Neural cell (in vitro differentiated cells): ENCODE measurements around the gene CDCP1. TPM values are rescaled to one million over a fixed set of nuclear protein-coding genes. Genes with fewer than 3 reads are reported as not detected.

Experiments
- H2AFZ ChIP-seq: fragments of 200-600, 300-800 bp; sonication (generic), shearing (Covaris generic); 2 replicates; pipeline ENCODE4 v1.6.0; 2014; ENCODE audit warnings: low read depth, mild to moderate bottlenecking, antibody characterized with exemption, low read length, moderate library complexity
- H3F3A ChIP-seq: fragments of 200-600 bp; shearing (Covaris generic); 2 replicates; pipeline ENCODE4 v1.6.1; 2016; ENCODE audit warnings: mild to moderate bottlenecking, moderate library complexity, mixed read lengths, antibody characterized with exemption, low read length; ENCODE audit not compliant: insufficient read depth, poor library complexity, severe bottlenecking
- H3K27ac ChIP-seq: fragments of 200-600, 300-800 bp; sonication (generic), shearing (Covaris generic); 2 replicates; pipeline ENCODE4 v1.5.1; 2014; ENCODE audit warnings: mild to moderate bottlenecking, low read length, moderate library complexity
- H3K27me3 ChIP-seq: fragments of 300-800, 200-600 bp; sonication (generic), shearing (Covaris generic); 2 replicates; pipeline ENCODE4 v1.6.0; 2014; ENCODE audit warnings: mild to moderate bottlenecking, low read depth, low read length, moderate library complexity; ENCODE audit not compliant: insufficient read depth
- H3K36me3 ChIP-seq: fragments of 300-800, 200-600 bp; sonication (generic), shearing (Covaris generic); 2 replicates; pipeline ENCODE4 v1.5.1; 2014; ENCODE audit warnings: mild to moderate bottlenecking, antibody characterized with exemption, low read length, moderate library complexity; ENCODE audit not compliant: insufficient read depth
- H3K4me2 ChIP-seq: fragments of 300-800, 200-600 bp; sonication (generic), shearing (Covaris generic); 2 replicates; pipeline ENCODE4 v1.6.0; 2014; ENCODE audit warnings: mild to moderate bottlenecking, low read length
- H3K4me3 ChIP-seq: fragments of 300-800, 200-600 bp; sonication (generic), shearing (Covaris generic); 2 replicates; pipeline ENCODE4 v1.5.1; 2014; ENCODE audit warnings: mild to moderate bottlenecking, low read length, moderate library complexity
- H3K79me2 ChIP-seq: fragments of 200-600 bp; shearing (Covaris generic); replicated peaks from 2 replicates; pipeline ENCODE4 v1.6.0; 2014; ENCODE audit warnings: mild to moderate bottlenecking, low read length, moderate library complexity; ENCODE audit not compliant: insufficient read depth
- H3K9ac ChIP-seq: fragments of 300-800, 200-600 bp; sonication (generic), shearing (Covaris generic); 2 replicates; pipeline ENCODE4 v1.6.1; 2016; ENCODE audit warnings: mild to moderate bottlenecking, low read length, mixed read lengths
- H3K9me2 ChIP-seq: fragments of 200-600 bp; shearing (Covaris generic); 2 replicates; pipeline ENCODE4 v1.6.1; 2016; ENCODE audit warnings: mild to moderate bottlenecking, low read length, mixed read lengths; ENCODE audit not compliant: insufficient read depth
- H3K9me3 ChIP-seq: fragments of 200-600, 300-800 bp; sonication (generic), shearing (Covaris generic); 2 replicates; pipeline ENCODE4 v1.6.1; 2016; ENCODE audit warnings: mild to moderate bottlenecking, mixed run types, low read length, moderate library complexity, mixed read lengths
- H4K20me1 ChIP-seq: fragments of 200-600 bp; shearing (Covaris generic); 2 replicates; pipeline ENCODE4 v1.6.1; 2016; ENCODE audit warnings: mild to moderate bottlenecking, mixed run types; ENCODE audit not compliant: insufficient read depth
- CTCF ChIP-seq: fragments of 450-650 bp; IDR thresholded peaks from 2 replicates; pipeline ENCODE4 v1.5.1; 2014; ENCODE audit warnings: antibody characterized with exemption, mild to moderate bottlenecking, moderate library complexity; ENCODE audit not compliant: poor library complexity, severe bottlenecking
- EP300 ChIP-seq: fragments of 450-650 bp; conservative IDR thresholded peaks from 2 replicates; pipeline ENCODE4 v1.6.1; 2014; ENCODE audit warnings: antibody characterized with exemption, mild to moderate bottlenecking, moderate library complexity; ENCODE audit not compliant: poor library complexity, severe bottlenecking
- EZH2 ChIP-seq: fragments of 200-600, 300-800 bp; shearing (Covaris generic), sonication (generic); IDR thresholded peaks from 2 replicates; pipeline ENCODE4 v1.6.1; 2014; ENCODE audit warnings: antibody characterized with exemption, low read length, borderline replicate concordance, mild to moderate bottlenecking; ENCODE audit not compliant: insufficient read depth, poor library complexity, severe bottlenecking
- MXI1 ChIP-seq: fragments of 450-650 bp; conservative IDR thresholded peaks from 2 replicates; pipeline ENCODE4 v1.6.1; 2014; ENCODE audit warnings: antibody characterized with exemption, mild to moderate bottlenecking; ENCODE audit not compliant: poor library complexity, severe bottlenecking
- POLR2AphosphoS5 ChIP-seq: IDR thresholded peaks from 2 replicates; pipeline ENCODE4 v1.6.1; 2012
- RAD21 ChIP-seq: fragments of 450-650 bp; conservative IDR thresholded peaks from 2 replicates; pipeline ENCODE4 v1.6.1; 2014; ENCODE audit warnings: antibody characterized with exemption, mild to moderate bottlenecking, moderate library complexity
- REST ChIP-seq: IDR thresholded peaks from 2 replicates; pipeline ENCODE4 v1.6.1; 2012; ENCODE audit warnings: borderline replicate concordance
- SMC3 ChIP-seq: fragments of 450-650 bp; conservative IDR thresholded peaks from 2 replicates; pipeline ENCODE4 v1.6.1; 2014; ENCODE audit warnings: antibody characterized with exemption, mild to moderate bottlenecking, moderate library complexity; ENCODE audit not compliant: poor library complexity
- TAF1 ChIP-seq: IDR thresholded peaks from 2 replicates; pipeline ENCODE4 v1.6.1; 2012; ENCODE audit warnings: low read depth
- polyA plus RNA-seq: library from polyadenylated mRNA; depleted of rRNA; stranded (reverse); fragments of >200 nt; gene quantifications from 2 replicates; pipeline ENCODE4 v1.2.3, GENCODE V29; 2014

CDCP1 gene
- polyA plus RNA-seq, 1 donor from 2014 or later: not detected

GRCh38 chr3:45178183-45179023 lies 32.2 kb upstream of the CDCP1 start:
- H3K4me3 ChIP-seq: no peak overlapping the region
- H3F3A ChIP-seq: no peaks in the 10 kb centered on the region
- H3K9ac ChIP-seq: no peak overlapping the region
- H3K4me2 ChIP-seq: no peak overlapping the region
- H3K79me2 ChIP-seq: no peaks in the 10 kb centered on the region
- no peak overlapping the region for H2AFZ ChIP-seq
- no peaks in the 10 kb centered on the region for H3K9me2 ChIP-seq
- H3K27ac ChIP-seq: no peak overlapping the region
- H3K27me3 ChIP-seq: no peaks in the 10 kb centered on the region
- no peaks in the 10 kb centered on the region for H3K9me3 ChIP-seq
- no peaks in the 10 kb centered on the region for H3K36me3 ChIP-seq
- TF ChIP-seq SMC3 (no peak), EP300 (no peak), EZH2 (no peak), CTCF (no peak), RAD21 (no peak), TAF1 (no peak), MXI1 (no peak), POLR2AphosphoS5 (no peak), REST (no peak)
- no peaks in the 10 kb centered on the region for H4K20me1 ChIP-seq

- no peaks in the 10 kb centered on the region for H3K79me2 ChIP-seq
- no peak overlapping the region for H3K4me3 ChIP-seq
- H3K9me3 ChIP-seq: no peaks in the 10 kb centered on the region
- H3K4me2 ChIP-seq: no peak overlapping the region
- TF ChIP-seq SMC3 (no peak), POLR2AphosphoS5 (no peak)
- H2AFZ ChIP-seq: no peak overlapping the region
- H3K9ac ChIP-seq: no peak overlapping the region
- H3K9me2 ChIP-seq: no peaks in the 10 kb centered on the region
- no peaks in the 10 kb centered on the region for H3K36me3 ChIP-seq
- H3K27me3 ChIP-seq: no peaks in the 10 kb centered on the region
- H4K20me1 ChIP-seq: no peaks in the 10 kb centered on the region
- H3K27ac ChIP-seq: no peak overlapping the region
- H3F3A ChIP-seq: no peaks in the 10 kb centered on the region
Measured at GRCh38 chr3:45176912-45177311, 30.7 kb upstream of the CDCP1 start.
